Measurements from ENCODE around the gene SH2D2A.

DNA sequence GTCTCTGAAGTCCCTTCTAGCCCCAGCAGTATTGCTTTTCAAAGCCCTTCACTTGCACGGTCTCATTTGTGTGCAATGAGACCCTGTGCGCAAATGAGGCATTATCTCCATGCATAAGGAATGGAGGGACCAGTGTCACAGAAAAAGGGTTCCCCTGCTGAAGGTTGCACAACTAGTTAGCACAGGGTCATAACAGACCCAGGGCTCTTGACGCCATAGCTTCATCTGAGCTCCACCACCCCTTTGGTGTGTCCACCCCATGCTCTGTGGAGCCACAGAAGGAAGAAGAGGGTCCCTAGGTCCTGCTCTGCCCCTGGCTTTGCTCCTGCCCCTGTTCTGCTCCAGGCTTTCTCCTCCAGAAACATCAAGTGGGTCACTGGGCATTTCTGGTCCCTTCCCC is 12.6 kb downstream of the SH2D2A start:
- TF ChIP-seq, protein P1, sequence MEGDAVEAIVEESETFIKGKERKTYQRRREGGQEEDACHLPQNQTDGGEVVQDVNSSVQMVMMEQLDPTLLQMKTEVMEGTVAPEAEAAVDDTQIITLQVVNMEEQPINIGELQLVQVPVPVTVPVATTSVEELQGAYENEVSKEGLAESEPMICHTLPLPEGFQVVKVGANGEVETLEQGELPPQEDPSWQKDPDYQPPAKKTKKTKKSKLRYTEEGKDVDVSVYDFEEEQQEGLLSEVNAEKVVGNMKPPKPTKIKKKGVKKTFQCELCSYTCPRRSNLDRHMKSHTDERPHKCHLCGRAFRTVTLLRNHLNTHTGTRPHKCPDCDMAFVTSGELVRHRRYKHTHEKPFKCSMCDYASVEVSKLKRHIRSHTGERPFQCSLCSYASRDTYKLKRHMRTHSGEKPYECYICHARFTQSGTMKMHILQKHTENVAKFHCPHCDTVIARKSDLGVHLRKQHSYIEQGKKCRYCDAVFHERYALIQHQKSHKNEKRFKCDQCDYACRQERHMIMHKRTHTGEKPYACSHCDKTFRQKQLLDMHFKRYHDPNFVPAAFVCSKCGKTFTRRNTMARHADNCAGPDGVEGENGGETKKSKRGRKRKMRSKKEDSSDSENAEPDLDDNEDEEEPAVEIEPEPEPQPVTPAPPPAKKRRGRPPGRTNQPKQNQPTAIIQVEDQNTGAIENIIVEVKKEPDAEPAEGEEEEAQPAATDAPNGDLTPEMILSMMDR (IDR thresholded peaks at IDR 0.05; ENCODE audit: borderline replicate concordance, extremely low read depth, low read length, poor library complexity, severe bottlenecking) = no peak
- TF ChIP-seq EZH2 (IDR thresholded peaks at IDR 0.05; ENCODE audit: borderline replicate concordance, low read depth, low read length, severe bottlenecking) = no peak

Measured in DND-41 (cell line).